Neutrophil (primary cell): Measurements from ENCODE around the gene KLHL36.

Experiments used
- H3K27ac ChIP-seq: fragments of 200-600 bp; sonication (generic); 2 replicates; pipeline ENCODE4 v1.5.1; 2016; ENCODE audit warnings: mild to moderate bottlenecking, moderate library complexity
- H3K27me3 ChIP-seq: fragments of 200-600 bp; sonication (generic); 2 replicates; pipeline ENCODE4 v1.6.0; 2016; ENCODE audit warnings: mild to moderate bottlenecking
- H3K36me3 ChIP-seq: fragments of 200-600 bp; sonication (generic); 2 replicates; pipeline ENCODE4 v1.5.1; 2017
- H3K4me1 ChIP-seq, 2 experiments: fragments of 200-600 bp in 1 of 2; sonication (generic) in 1 of 2; 1 replicate in 1 of 2; 2 replicates in 1 of 2; pipeline versions ENCODE4 v1.5.1 to v1.6.1; 2013 to 2016; ENCODE audit warnings: low read depth in 1 of 2, low read length in 1 of 2, mild to moderate bottlenecking in 1 of 2, moderate library complexity in 1 of 2; ENCODE audit not compliant: control insufficient read depth in 1 of 2, insufficient read depth in 1 of 2
- H3K4me3 ChIP-seq, 2 experiments: fragments of 200-600 bp in 1 of 2; sonication (generic) in 1 of 2; 1 replicate in 1 of 2; 2 replicates in 1 of 2; pipeline ENCODE4 v1.5.1; 2013 to 2016; ENCODE audit warnings: low read depth in 1 of 2, low read length in 1 of 2, mild to moderate bottlenecking in 1 of 2, moderate library complexity in 1 of 2
- H3K9me3 ChIP-seq: fragments of 200-600 bp; sonication (generic); 2 replicates; pipeline ENCODE4 v1.5.1; 2016
- TF ChIP-seq, protein P1 (sequence below): fragments of 200-600 bp; sonication (generic); IDR thresholded peaks from 2 replicates; pipeline ENCODE4 v1.5.1; 2016; ENCODE audit warnings: antibody characterized with exemption

KLHL36 gene

DNA sequence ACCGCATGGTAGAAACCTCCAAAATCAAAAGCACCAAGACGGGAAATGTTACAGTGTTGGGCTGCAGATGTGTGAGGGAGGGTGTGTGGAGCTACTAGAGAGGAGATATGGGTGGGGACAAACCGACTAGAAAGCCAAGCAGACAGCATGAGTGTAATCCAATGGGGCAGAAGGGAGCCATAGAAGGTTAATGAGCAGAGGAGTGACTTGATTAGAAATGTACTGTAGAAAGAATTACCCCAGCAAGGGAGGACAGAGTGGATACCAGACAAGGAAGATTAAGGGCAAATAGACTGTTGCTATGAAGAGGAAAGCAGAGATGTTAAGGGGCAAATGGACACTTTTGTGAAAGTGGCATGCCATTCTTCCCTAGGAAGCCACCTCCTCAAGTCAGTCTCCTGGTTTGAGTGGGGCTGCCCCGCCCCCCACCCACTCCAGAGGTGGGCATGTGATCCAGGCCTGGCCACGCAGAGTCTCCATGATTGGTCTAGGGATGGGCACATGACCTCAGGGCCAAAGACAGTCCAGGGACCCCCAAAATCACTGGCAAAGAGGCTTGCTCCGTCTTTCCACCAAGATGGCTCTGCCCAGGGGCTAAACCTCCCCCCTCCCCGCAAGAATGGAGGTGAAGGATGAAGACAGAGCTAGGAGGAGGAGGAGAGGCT is 34.8 kb upstream of the KLHL36 start:
- TF ChIP-seq, protein P1, sequence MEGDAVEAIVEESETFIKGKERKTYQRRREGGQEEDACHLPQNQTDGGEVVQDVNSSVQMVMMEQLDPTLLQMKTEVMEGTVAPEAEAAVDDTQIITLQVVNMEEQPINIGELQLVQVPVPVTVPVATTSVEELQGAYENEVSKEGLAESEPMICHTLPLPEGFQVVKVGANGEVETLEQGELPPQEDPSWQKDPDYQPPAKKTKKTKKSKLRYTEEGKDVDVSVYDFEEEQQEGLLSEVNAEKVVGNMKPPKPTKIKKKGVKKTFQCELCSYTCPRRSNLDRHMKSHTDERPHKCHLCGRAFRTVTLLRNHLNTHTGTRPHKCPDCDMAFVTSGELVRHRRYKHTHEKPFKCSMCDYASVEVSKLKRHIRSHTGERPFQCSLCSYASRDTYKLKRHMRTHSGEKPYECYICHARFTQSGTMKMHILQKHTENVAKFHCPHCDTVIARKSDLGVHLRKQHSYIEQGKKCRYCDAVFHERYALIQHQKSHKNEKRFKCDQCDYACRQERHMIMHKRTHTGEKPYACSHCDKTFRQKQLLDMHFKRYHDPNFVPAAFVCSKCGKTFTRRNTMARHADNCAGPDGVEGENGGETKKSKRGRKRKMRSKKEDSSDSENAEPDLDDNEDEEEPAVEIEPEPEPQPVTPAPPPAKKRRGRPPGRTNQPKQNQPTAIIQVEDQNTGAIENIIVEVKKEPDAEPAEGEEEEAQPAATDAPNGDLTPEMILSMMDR, result no peak
- H3K4me1 ChIP-seq, result peaks cover 81 to 82% of the 10 kb centered on the region in 2 experiments
- H3K27ac ChIP-seq, result peak overlapping the region; percentile 98
- H3K27me3 ChIP-seq, result no peaks in the 10 kb centered on the region
- H3K4me3 ChIP-seq, result peak overlapping the region; percentile 1 to 96
- peaks cover 72% of the 10 kb centered on the region for H3K36me3 ChIP-seq
- H3K9me3 ChIP-seq, result no peaks in the 10 kb centered on the region

DNA sequence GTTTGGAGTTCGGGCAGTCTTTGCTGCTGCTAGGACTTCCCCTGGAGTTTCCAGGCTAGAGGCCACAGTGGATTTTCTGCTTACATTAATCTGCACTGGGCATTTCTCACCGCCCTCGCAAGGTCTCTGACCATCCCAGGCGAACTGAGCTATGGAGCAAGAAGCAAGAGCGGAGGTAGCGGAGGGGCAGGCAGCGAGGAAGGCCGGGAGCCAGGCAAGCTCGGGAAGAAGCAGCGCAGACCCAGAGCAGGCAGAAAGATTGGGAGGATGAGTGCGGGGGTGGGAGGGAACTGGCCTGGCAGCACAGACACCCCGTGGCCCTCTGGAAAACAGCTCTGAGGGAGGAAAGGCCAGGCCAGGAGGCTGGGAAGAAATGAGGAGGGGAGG is 34.2 kb upstream of the KLHL36 start:
- H3K27me3 ChIP-seq, result no peaks in the 10 kb centered on the region
- peak overlapping the region; percentile 98 for H3K27ac ChIP-seq
- H3K4me3 ChIP-seq, result peak overlapping the region; percentile 96 to 100
- peaks cover 70% of the 10 kb centered on the region for H3K36me3 ChIP-seq
- TF ChIP-seq, protein P1, result no peak
- no peaks in the 10 kb centered on the region for H3K9me3 ChIP-seq
- peaks cover 81 to 82% of the 10 kb centered on the region in 2 experiments for H3K4me1 ChIP-seq

GRCh38 chr16:84614623-84614967 is 33.7 kb upstream of the KLHL36 start:
- TF ChIP-seq, protein P1, result no peak
- Histone ChIP-seq H3K27ac (peak overlapping the region; percentile 98), H3K4me1 (peaks cover 77% of the 10 kb centered on the region in 2 experiments), H3K4me3 (peak overlapping the region; percentile 96 to 100), H3K36me3 (peaks cover 67% of the 10 kb centered on the region), H3K27me3 (no peaks in the 10 kb centered on the region), H3K9me3 (no peaks in the 10 kb centered on the region)

GRCh38 chr16:84614968-84615813 is 33.1 kb upstream of the KLHL36 start:
- H3K4me3 ChIP-seq, result peak overlapping the region; percentile 96 to 100
- no peaks in the 10 kb centered on the region for H3K9me3 ChIP-seq
- H3K4me1 ChIP-seq, result peaks cover 71% of the 10 kb centered on the region in 2 experiments
- no peaks in the 10 kb centered on the region for H3K27me3 ChIP-seq
- peaks cover 63% of the 10 kb centered on the region for H3K36me3 ChIP-seq
- TF ChIP-seq, protein P1, result no peak
- H3K27ac ChIP-seq, result peak overlapping the region; percentile 98

GRCh38 chr16:84616515-84616914 is 31.8 kb upstream of the KLHL36 start:
- H3K9me3 ChIP-seq, result no peaks in the 10 kb centered on the region
- peak overlapping the region; percentile 96 to 100 for H3K4me3 ChIP-seq
- peaks cover 51% of the 10 kb centered on the region for H3K36me3 ChIP-seq
- no peaks in the 10 kb centered on the region for H3K27me3 ChIP-seq
- peaks cover 57 to 60% of the 10 kb centered on the region in 2 experiments for H3K4me1 ChIP-seq
- TF ChIP-seq, protein P1, result no peak
- peak overlapping the region; percentile 98 for H3K27ac ChIP-seq
